Measurements from ENCODE around the gene THSD4. TPM values are rescaled to one million over a fixed set of nuclear protein-coding genes. Genes with fewer than 3 reads are reported as not detected.

The THSD4 gene
- total and polyA plus RNA-seq, 2 of the 8 experiments (the other 6 are each of a cell fraction or from before 2014, with no cell fraction given), result 2.5 to 6.2 TPM

DNA sequence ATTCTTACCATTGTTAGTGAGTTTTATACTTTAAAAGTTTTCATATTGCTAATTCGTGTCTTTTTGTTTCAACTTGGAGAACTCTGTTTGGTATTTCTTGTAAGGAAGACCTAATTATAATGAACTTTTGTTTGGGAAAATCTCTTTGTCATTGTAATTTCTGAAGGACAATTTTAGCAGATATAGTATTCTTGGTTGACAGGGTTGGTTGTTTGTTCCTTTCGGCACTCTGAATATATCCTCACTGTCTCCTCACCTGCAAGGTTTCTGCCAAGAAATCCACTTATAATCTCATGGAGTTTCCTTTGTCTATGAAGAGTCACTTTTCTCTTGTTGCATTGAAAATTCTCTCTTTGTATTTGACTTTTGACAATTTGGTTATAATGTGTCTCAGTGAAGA, 469.9 kb downstream of the THSD4 start:
- Histone ChIP-seq H3K9me3 (ENCODE audit: insufficient read depth in 2 of 2, low read depth in 1 of 2, low read length in 1 of 2) (peaks cover 3 to 11% of the 10 kb centered on the region in 2 experiments), H4K20me1 (replicated peaks in 1 of 2; ENCODE audit: control insufficient read depth in 1 of 2, insufficient read depth in 2 of 2, low read length in 2 of 2) (peaks cover 0 to 2% of the 10 kb centered on the region in 2 experiments), H2AFZ (ENCODE audit: low read length) (no peak overlapping the region), H2BK12ac (ENCODE audit: low read depth, low read length) (no peak overlapping the region), H3K36me3 (ENCODE audit: control insufficient read depth in 2 of 4, insufficient read depth in 4 of 4, low read length in 3 of 4) (no peaks in the 10 kb centered on the region; a peak in 1 of 8 replicates), H3K4me1 (replicated peaks in 1 of 4; ENCODE audit: control insufficient read depth in 3 of 4, insufficient read depth in 4 of 4, low read length in 3 of 4) (no peaks in the 10 kb centered on the region), H3K27ac (ENCODE audit: low read depth, low read length) (no peak overlapping the region), H2BK15ac (ENCODE audit: low read length) (no peak overlapping the region), H4K8ac (ENCODE audit: extremely low read depth, insufficient read depth, low read length) (no peak overlapping the region), H2AK5ac (ENCODE audit: low read depth, low read length) (no peak overlapping the region), H2BK120ac (replicated peaks; ENCODE audit: low read depth, low read length) (no peak overlapping the region), H3K23ac (ENCODE audit: insufficient read length) (no peak overlapping the region), H3K27me3 (replicated peaks in 1 of 4; ENCODE audit: control insufficient read depth in 3 of 4, extremely low read depth in 1 of 4, insufficient read depth in 3 of 4, low read length in 3 of 4) (no peaks in the 10 kb centered on the region), H2BK20ac (ENCODE audit: low read length) (no peak overlapping the region), H4K91ac (replicated peaks; ENCODE audit: insufficient read length, low read length) (no peak overlapping the region), H3K79me1 (ENCODE audit: low read depth, low read length) (no peaks in the 10 kb centered on the region), H3K14ac (ENCODE audit: insufficient read length) (no peak overlapping the region), H4K5ac (ENCODE audit: insufficient read length, low read depth, low read length) (no peak overlapping the region), H3K79me2 (ENCODE audit: control insufficient read depth in 1 of 2, insufficient read depth in 2 of 2, low read length in 2 of 2) (no peaks in the 10 kb centered on the region), H3K56ac (replicated peaks; ENCODE audit: insufficient read length, low read depth, low read length) (no peak overlapping the region), H3K4ac (replicated peaks; ENCODE audit: insufficient read length, low read depth, low read length) (no peak overlapping the region), H3K4me2 (ENCODE audit: insufficient read depth in 1 of 2, low read depth in 2 of 2, low read length in 2 of 2) (no peak overlapping the region), H3K9ac (replicated peaks in 1 of 4; ENCODE audit: extremely low read depth in 1 of 4, low read depth in 3 of 4, low read length in 3 of 4) (no peak overlapping the region), H3K4me3 (ENCODE audit: extremely low read depth in 1 of 4, insufficient read depth in 2 of 4, low read depth in 3 of 4, low read length in 4 of 4) (no peak overlapping the region), H3K23me2 (ENCODE audit: low read depth, low read length) (no peaks in the 10 kb centered on the region), H2BK5ac (ENCODE audit: low read depth, low read length) (no peak overlapping the region), H3K18ac (ENCODE audit: extremely low read depth, low read length) (no peak overlapping the region)
- FAIRE-seq, result no peak
- POLR2A ChIA-PET (ENCODE audit: partially characterized antibody), result no interaction called here
- CTCF ChIA-PET (ENCODE audit: partially characterized antibody), result interaction anchor here (1.7 to 2.4 kb wide), 2 partner anchors 10 kb away, joined by 5 to 10 read pairs; no protein-coding TSS in a partner anchor
- 86% methylated on average over 2 of the region's 2 CpGs; no CpG with 5 or more reads in 1 of the 2 experiments for WGBS, 2 experiments (ENCODE audit: extremely low coverage in 1 of 2, insufficient coverage in 1 of 2, insufficient read length in 1 of 2, insufficient replicate concordance in 2 of 2, low coverage in 1 of 2, low lambda C conversion rate in 2 of 2, missing lambda C conversion rate in 1 of 2)
- no peak for DNase-seq (ENCODE audit: low read depth in 1 of 2, low spot score in 2 of 2)
- TF ChIP-seq HDAC6 (IDR thresholded peaks at IDR 0.05; ENCODE audit: low read depth, low read length), result no peak
- TF ChIP-seq TAF7 (optimal IDR thresholded peaks at IDR 0.05; ENCODE audit: borderline replicate concordance, low read depth, low read length), result no peak
- no peak for TF ChIP-seq SUZ12 (IDR thresholded peaks at IDR 0.05; ENCODE audit: low read length)
- TF ChIP-seq CBX5 (IDR thresholded peaks at IDR 0.05; ENCODE audit: low read depth, low read length), result no peak
- TF ChIP-seq TCF12 (IDR thresholded peaks at IDR 0.05; ENCODE audit: low read depth, low read length), result no peak
- no peak for TF ChIP-seq EGR1 (IDR thresholded peaks at IDR 0.05; ENCODE audit: borderline replicate concordance, low read depth, low read length)
- TF ChIP-seq RBBP5 (IDR thresholded peaks at IDR 0.05; ENCODE audit: borderline replicate concordance, low read depth, low read length), result no peak
- no peak for TF ChIP-seq CBX8 (IDR thresholded peaks at IDR 0.05; ENCODE audit: borderline replicate concordance, low read depth, low read length)

Measured in H1 (cell line).